PFSK-1 (cell line): ENCODE results near the gene JUNB.

Experiments used
- FOXP2 ChIP-seq: optimal IDR thresholded peaks from 2 replicates; pipeline ENCODE3; 2011; ENCODE audit warnings: borderline replicate concordance, control low read depth, inconsistent platforms; ENCODE audit not compliant: insufficient read depth; ENCODE audit errors: extremely low read length, extremely low read depth
- POLR2AphosphoS5 ChIP-seq: IDR thresholded peaks from 2 replicates; pipeline ENCODE4 v1.6.1; 2012; ENCODE audit warnings: low read depth, mild to moderate bottlenecking, control low read depth, low read length, moderate library complexity
- SIN3A ChIP-seq: IDR thresholded peaks from 2 replicates; pipeline ENCODE4 v1.6.1; 2012; ENCODE audit warnings: mild to moderate bottlenecking, low read length, moderate library complexity, borderline replicate concordance; ENCODE audit not compliant: insufficient read depth
- TAF1 ChIP-seq: IDR thresholded peaks from 2 replicates; pipeline ENCODE4 v1.6.1; 2012; ENCODE audit warnings: low read length, control low read depth, borderline replicate concordance; ENCODE audit not compliant: insufficient read depth
- TF ChIP-seq, protein P1 (sequence below), 2 experiments: IDR thresholded peaks; 2 replicates each; pipeline versions ENCODE4 v1.6.1 to v1.8.0; 2011 to 2012; ENCODE audit warnings: low read depth in 2 of 2, low read length in 2 of 2, control low read depth in 1 of 2, inconsistent platforms in 1 of 2, mild to moderate bottlenecking in 1 of 2, moderate library complexity in 1 of 2; ENCODE audit not compliant: insufficient read depth in 1 of 2

JUNB gene

DNA sequence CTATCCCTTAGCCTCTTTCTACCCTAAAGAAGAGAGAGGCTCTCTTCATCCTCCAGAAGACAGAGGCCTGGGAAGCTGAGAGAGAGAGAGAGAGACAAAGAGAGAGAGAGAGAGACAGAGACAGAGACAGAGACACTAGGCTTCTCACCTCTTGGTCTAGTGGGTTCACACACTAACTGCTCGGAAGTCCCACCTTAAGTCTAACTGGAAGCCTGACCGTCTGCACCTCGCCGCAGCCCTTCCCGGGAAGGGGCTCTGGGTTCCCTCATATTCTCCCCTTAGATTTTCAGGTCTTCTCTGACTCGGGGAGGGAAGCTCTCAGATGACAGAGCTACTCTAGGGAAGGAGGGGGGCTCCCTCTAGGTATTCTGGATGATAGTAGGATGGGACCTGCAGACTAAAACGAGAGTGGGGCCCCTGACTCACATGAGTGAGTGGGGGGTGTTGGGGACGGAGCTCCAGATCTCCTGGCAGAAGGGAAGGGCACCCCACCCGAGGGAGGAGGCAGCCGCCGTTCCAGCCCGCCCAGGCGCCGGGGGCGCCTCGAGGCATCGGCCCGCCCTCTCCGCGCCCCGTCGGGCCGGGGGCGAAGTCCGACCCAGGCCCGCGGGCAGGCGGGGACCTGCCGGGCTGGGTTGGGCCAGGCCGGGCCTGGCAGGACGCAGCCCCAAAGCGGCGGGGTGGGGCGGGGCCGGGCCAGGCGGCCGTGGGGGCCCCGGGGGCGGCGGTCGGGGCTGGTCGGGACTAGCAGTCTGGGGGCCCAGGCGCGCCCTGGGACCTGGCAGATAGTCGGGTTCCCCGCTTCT, 2.0 kb upstream of the JUNB start:
- TF ChIP-seq SIN3A = no peak
- TF ChIP-seq TAF1 = no peak
- TF ChIP-seq, protein P1, sequence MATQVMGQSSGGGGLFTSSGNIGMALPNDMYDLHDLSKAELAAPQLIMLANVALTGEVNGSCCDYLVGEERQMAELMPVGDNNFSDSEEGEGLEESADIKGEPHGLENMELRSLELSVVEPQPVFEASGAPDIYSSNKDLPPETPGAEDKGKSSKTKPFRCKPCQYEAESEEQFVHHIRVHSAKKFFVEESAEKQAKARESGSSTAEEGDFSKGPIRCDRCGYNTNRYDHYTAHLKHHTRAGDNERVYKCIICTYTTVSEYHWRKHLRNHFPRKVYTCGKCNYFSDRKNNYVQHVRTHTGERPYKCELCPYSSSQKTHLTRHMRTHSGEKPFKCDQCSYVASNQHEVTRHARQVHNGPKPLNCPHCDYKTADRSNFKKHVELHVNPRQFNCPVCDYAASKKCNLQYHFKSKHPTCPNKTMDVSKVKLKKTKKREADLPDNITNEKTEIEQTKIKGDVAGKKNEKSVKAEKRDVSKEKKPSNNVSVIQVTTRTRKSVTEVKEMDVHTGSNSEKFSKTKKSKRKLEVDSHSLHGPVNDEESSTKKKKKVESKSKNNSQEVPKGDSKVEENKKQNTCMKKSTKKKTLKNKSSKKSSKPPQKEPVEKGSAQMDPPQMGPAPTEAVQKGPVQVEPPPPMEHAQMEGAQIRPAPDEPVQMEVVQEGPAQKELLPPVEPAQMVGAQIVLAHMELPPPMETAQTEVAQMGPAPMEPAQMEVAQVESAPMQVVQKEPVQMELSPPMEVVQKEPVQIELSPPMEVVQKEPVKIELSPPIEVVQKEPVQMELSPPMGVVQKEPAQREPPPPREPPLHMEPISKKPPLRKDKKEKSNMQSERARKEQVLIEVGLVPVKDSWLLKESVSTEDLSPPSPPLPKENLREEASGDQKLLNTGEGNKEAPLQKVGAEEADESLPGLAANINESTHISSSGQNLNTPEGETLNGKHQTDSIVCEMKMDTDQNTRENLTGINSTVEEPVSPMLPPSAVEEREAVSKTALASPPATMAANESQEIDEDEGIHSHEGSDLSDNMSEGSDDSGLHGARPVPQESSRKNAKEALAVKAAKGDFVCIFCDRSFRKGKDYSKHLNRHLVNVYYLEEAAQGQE (IDR thresholded peaks at IDR 0.05; ENCODE audit: insufficient read depth in 1 of 2, low read depth in 2 of 2, low read length in 2 of 2) = no peak
- TF ChIP-seq FOXP2 = no peak
- no peak for TF ChIP-seq POLR2AphosphoS5

DNA sequence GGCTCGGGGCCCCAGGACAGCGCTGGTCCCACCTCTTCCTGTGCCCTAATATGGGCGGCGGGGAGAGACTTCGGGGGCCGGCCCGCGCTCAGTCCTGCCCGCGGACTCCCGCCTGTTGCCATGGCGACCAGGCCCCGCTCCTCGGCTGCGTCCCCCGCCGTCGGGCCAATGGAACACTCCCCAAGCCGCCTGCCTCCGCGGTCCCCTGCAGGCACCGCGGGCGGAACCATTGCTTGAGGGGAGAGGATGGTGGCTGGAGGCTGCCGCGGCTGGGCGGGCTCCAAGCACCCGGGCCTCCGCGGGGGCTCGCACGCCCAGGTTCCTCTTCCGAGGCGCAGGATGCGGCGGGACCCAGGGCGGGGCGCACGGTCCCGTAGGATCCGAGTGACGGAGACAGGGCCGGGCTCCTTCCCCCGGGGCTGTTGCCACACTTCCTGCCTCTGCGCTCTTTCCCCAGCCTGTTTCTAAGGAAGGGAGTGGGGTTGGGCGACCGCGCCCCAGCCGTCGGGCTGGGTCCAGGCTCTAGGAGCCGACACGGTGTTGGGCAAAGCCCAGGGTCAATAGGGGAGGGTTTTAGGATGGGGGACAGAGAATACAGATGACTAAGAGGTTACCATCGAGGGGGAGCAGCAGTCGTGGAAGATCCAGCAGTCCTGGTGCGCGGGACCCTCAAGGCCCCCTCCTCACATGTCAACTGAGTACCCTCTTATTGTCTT, 1.2 kb upstream of the JUNB start:
- TF ChIP-seq TAF1 (no peak), FOXP2 (no peak), SIN3A (no peak), POLR2AphosphoS5 (no peak)

DNA sequence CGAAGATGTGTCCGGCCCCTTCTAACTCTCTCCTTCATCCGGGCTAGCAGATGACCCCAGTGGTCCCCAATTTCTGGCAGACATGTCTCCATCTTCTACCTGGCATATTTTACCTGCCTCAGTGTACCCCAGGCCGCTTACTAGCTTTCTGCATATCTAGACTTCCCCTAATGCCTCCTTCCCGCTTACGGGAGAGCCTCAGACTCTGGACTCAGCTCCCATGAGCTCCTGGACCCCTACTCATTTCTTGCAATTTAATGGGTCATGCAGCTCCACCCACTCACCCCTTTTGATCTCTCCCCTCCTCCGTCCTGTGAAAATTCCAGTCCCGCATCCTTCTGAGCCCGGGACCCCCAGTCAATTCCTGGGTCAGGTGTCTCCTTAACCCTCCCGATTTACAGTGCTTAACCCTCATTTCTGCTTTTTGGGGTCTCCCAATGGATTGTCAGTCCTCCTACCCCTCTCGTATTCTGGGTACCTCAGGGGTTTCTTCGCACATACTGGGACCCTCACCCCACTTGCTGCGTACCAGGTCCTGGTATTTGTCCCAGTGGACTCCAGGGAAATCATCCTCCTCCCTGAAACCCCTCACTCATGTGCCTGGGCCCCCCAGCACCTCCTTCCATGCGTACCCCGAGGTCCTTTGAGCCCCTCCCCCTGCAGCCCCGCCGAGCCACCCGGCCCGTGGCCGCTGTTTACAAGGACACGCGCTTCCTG, 500 bp upstream of the JUNB start:
- TF ChIP-seq FOXP2 (no peak), POLR2AphosphoS5 (no peak)

DNA sequence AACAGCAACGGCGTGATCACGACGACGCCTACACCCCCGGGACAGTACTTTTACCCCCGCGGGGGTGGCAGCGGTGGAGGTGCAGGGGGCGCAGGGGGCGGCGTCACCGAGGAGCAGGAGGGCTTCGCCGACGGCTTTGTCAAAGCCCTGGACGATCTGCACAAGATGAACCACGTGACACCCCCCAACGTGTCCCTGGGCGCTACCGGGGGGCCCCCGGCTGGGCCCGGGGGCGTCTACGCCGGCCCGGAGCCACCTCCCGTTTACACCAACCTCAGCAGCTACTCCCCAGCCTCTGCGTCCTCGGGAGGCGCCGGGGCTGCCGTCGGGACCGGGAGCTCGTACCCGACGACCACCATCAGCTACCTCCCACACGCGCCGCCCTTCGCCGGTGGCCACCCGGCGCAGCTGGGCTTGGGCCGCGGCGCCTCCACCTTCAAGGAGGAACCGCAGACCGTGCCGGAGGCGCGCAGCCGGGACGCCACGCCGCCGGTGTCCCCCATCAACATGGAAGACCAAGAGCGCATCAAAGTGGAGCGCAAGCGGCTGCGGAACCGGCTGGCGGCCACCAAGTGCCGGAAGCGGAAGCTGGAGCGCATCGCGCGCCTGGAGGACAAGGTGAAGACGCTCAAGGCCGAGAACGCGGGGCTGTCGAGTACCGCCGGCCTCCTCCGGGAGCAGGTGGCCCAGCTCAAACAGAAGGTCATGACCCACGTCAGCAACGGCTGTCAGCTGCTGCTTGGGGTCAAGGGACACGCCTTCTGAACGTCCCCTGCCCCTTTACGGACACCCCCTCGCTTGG, 966 bp downstream of the JUNB start:
- TF ChIP-seq, protein P1 (IDR thresholded peaks at IDR 0.05; ENCODE audit: insufficient read depth in 1 of 2, low read depth in 2 of 2, low read length in 2 of 2) = peak in 1 of 2 experiments; percentile 15; a peak in 1 of 4 replicates
- TF ChIP-seq SIN3A (peak; percentile 19; the same call in 1 of the 2 replicates), FOXP2 (no peak), POLR2AphosphoS5 (no peak), TAF1 (no peak)

DNA sequence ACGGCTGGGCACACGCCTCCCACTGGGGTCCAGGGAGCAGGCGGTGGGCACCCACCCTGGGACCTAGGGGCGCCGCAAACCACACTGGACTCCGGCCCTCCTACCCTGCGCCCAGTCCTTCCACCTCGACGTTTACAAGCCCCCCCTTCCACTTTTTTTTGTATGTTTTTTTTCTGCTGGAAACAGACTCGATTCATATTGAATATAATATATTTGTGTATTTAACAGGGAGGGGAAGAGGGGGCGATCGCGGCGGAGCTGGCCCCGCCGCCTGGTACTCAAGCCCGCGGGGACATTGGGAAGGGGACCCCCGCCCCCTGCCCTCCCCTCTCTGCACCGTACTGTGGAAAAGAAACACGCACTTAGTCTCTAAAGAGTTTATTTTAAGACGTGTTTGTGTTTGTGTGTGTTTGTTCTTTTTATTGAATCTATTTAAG, 1.6 kb downstream of the JUNB start:
- TF ChIP-seq, protein P1 (IDR thresholded peaks at IDR 0.05; ENCODE audit: insufficient read depth in 1 of 2, low read depth in 2 of 2, low read length in 2 of 2) = no peak
- no peak for TF ChIP-seq SIN3A
- TF ChIP-seq TAF1 = no peak
- TF ChIP-seq POLR2AphosphoS5 = no peak
- TF ChIP-seq FOXP2 = no peak
